ENCODE results near the gene IQGAP2. TPM values are rescaled to one million over a fixed set of nuclear protein-coding genes. Genes with fewer than 3 reads are reported as not detected.

Gene IQGAP2
- total RNA-seq, 1 experiment from 2014 or later: not detected

DNA sequence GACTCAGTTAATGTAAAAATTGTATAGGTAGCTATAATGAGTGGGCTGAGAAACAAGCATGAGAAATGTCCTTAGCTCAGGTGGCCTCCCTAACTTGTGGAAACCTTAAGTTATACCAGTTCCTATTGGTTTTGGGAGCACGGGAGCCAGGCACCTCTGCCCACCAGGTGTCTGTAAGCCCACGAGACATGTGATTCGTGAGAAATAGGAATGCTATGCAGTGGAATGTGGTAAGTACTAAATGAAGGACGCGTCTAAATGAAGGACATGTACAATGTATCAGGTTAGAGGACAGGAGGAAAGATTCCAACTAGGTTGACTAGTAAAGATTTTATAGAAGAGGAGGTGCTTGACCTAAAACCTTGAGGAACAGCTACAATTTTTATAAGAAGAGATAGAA, 266.2 kb downstream of the IQGAP2 start:
- POLR2A ChIA-PET (ENCODE audit: unreplicated experiment): no interaction called here
- Histone ChIP-seq H3K27ac (no peak overlapping the region), H3K4me2 (no peak overlapping the region), H2AFZ (no peak overlapping the region), H3K9me3 (ENCODE audit: insufficient read depth, low read depth) (no peaks in the 10 kb centered on the region), H3F3A (ENCODE audit: insufficient read depth, low read depth) (no peaks in the 10 kb centered on the region), H3K36me3 (ENCODE audit: low read depth) (no peaks in the 10 kb centered on the region), H3K27me3 (ENCODE audit: insufficient read depth, low read depth) (no peaks in the 10 kb centered on the region), H3K9me2 (ENCODE audit: insufficient read depth) (no peaks in the 10 kb centered on the region), H4K20me1 (ENCODE audit: insufficient read depth) (no peaks in the 10 kb centered on the region), H3K4me3 (no peak overlapping the region), H3K4me1 (replicated peaks; ENCODE audit: insufficient read depth) (no peaks in the 10 kb centered on the region), H3K79me2 (ENCODE audit: low read depth) (no peaks in the 10 kb centered on the region)
- no peak for DNase-seq
- CTCF ChIA-PET: no interaction called here
- TF ChIP-seq, protein P1, sequence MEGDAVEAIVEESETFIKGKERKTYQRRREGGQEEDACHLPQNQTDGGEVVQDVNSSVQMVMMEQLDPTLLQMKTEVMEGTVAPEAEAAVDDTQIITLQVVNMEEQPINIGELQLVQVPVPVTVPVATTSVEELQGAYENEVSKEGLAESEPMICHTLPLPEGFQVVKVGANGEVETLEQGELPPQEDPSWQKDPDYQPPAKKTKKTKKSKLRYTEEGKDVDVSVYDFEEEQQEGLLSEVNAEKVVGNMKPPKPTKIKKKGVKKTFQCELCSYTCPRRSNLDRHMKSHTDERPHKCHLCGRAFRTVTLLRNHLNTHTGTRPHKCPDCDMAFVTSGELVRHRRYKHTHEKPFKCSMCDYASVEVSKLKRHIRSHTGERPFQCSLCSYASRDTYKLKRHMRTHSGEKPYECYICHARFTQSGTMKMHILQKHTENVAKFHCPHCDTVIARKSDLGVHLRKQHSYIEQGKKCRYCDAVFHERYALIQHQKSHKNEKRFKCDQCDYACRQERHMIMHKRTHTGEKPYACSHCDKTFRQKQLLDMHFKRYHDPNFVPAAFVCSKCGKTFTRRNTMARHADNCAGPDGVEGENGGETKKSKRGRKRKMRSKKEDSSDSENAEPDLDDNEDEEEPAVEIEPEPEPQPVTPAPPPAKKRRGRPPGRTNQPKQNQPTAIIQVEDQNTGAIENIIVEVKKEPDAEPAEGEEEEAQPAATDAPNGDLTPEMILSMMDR (conservative IDR thresholded peaks at IDR 0.05): no peak
- no peak for TF ChIP-seq EZH2 (IDR thresholded peaks at IDR 0.05; ENCODE audit: low read depth)
- intact Hi-C loops (cut with micrococcal nuclease; ENCODE audit: unreplicated experiment): no loop called here
- BruUV-seq (replicated peaks): no TSS peak

DNA sequence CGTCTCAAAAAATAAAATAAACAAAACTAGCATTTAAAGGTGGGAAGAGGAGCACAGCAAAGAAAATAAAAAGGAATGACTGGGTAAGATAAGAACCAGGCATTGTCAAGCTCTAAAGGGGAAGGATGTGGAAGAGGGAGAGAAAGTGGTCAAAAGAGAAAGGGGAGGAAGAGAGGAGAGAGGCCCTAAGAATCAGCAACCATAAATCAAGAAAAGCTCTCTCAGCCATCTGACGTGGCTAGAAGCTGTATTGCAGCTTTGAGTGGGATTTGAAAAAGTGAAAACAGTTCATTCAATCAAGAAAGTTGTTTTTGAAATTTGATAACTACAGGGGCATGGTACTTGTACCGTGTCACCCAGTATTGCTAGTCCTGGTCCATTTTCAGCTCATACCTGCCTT, 267.4 kb downstream of the IQGAP2 start:
- no TSS peak for BruUV-seq (replicated peaks)
- CTCF ChIA-PET: interaction anchor here (0.9 kb wide), 1 partner anchor 68 kb away, joined by 4 read pairs; no protein-coding TSS in a partner anchor

DNA sequence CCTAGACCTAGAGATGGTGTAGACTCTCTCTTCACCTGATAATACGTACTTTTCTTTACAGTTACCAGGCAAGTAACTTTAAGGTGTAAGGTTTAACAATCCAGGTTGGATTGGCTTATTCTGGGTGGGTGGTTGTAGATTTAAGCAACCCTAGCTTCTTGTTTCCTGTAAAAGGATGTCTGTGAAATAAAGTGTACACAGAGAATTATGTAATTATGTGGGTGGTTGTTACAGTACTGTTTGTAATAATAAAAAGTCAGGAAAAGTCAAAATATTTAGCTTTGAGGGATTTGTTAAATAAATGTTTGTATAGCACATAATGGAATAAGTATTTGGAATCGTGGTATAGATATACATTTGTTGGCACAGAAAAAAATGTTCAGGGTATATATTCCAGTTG, 269.2 kb downstream of the IQGAP2 start:
- ChIA-PET CTCF (no interaction called here), POLR2A (ENCODE audit: unreplicated experiment) (no interaction called here)
- intact Hi-C loops (cut with micrococcal nuclease; ENCODE audit: unreplicated experiment): no loop called here
- TF ChIP-seq, protein P1 (conservative IDR thresholded peaks at IDR 0.05): no peak
- TF ChIP-seq EZH2 (IDR thresholded peaks at IDR 0.05; ENCODE audit: low read depth): no peak
- no peak for DNase-seq
- H3K27me3 ChIP-seq (ENCODE audit: insufficient read depth, low read depth): no peaks in the 10 kb centered on the region
- no peak overlapping the region for H3K27ac ChIP-seq
- no peaks in the 10 kb centered on the region for H3K36me3 ChIP-seq (ENCODE audit: low read depth)
- H3K4me2 ChIP-seq: no peak overlapping the region
- H3K4me3 ChIP-seq: no peak overlapping the region
- H3F3A ChIP-seq (ENCODE audit: insufficient read depth, low read depth): no peaks in the 10 kb centered on the region
- no peaks in the 10 kb centered on the region for H3K9me3 ChIP-seq (ENCODE audit: insufficient read depth, low read depth)
- no peaks in the 10 kb centered on the region for H3K79me2 ChIP-seq (ENCODE audit: low read depth)
- no TSS peak for BruUV-seq (replicated peaks)
- H2AFZ ChIP-seq: no peak overlapping the region
- no peaks in the 10 kb centered on the region for H3K4me1 ChIP-seq (replicated peaks; ENCODE audit: insufficient read depth)
- H4K20me1 ChIP-seq (ENCODE audit: insufficient read depth): no peaks in the 10 kb centered on the region
- H3K9me2 ChIP-seq (ENCODE audit: insufficient read depth): no peaks in the 10 kb centered on the region

More for the DNA sequence above, 267.4 kb downstream of the IQGAP2 start:
- DNase-seq: no peak
- TF ChIP-seq, protein P1 (conservative IDR thresholded peaks at IDR 0.05): no peak
- no peak for TF ChIP-seq EZH2 (IDR thresholded peaks at IDR 0.05; ENCODE audit: low read depth)
- Histone ChIP-seq H3K27ac (no peak overlapping the region), H3K4me3 (no peak overlapping the region), H3F3A (ENCODE audit: insufficient read depth, low read depth) (no peaks in the 10 kb centered on the region), H4K20me1 (ENCODE audit: insufficient read depth) (no peaks in the 10 kb centered on the region), H3K4me2 (no peak overlapping the region), H3K27me3 (ENCODE audit: insufficient read depth, low read depth) (no peaks in the 10 kb centered on the region), H3K9me3 (ENCODE audit: insufficient read depth, low read depth) (no peaks in the 10 kb centered on the region), H3K36me3 (ENCODE audit: low read depth) (no peaks in the 10 kb centered on the region), H3K4me1 (replicated peaks; ENCODE audit: insufficient read depth) (no peaks in the 10 kb centered on the region), H3K79me2 (ENCODE audit: low read depth) (no peaks in the 10 kb centered on the region), H3K9me2 (ENCODE audit: insufficient read depth) (no peaks in the 10 kb centered on the region), H2AFZ (no peak overlapping the region)
- intact Hi-C loops (cut with micrococcal nuclease; ENCODE audit: unreplicated experiment): no loop called here
- POLR2A ChIA-PET (ENCODE audit: unreplicated experiment): no interaction called here
